ENCODE data around the gene KCNF1. TPM values are rescaled to one million over a fixed set of nuclear protein-coding genes. Genes with fewer than 3 reads are reported as not detected.

KCNF1 gene
- total RNA-seq, 8 experiments from 2014 or later = 0.15 to 3.8 (median 1.6) TPM

DNA sequence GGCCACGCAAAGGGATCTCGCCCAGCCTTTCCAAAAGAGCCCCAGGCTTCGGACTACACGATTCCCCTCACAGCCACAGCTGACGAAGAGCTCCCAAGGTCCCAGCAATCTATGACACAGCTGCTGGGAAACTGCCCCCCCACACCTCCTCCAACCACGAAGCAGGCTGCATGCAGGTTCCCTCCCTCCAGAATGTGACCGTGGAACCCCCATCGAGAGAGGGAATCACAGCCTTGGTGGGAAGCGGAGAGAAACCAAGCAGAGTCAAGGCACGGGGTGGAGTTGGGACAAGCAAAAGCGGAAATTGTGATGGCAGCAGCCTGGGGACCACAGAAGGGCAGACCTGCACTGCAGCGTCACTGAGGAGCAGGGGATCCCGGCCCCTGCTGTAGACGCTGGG, 50.3 kb downstream of the KCNF1 start:
- H3K4me3 ChIP-seq = no peak overlapping the region
- whole genome bisulfite sequencing, 10 experiments = 80 to 100% (median 82%) methylated on average over 1 to 4 of the region's 14 CpGs; no CpG with 5 or more reads in 7 of the 10 experiments
- H3K4me1 ChIP-seq (replicated peaks in 1 of 2) = no peaks in the 10 kb centered on the region
- in situ Hi-C loops (cut with MboI; ENCODE audit: low pct_unique_long_range_greater_than_20kb in 2 of 9, low sequenced_read_pairs in 9 of 9, unreplicated experiment in 9 of 9) = no loop called here
- ATAC-seq (replicated peaks in 6 of 8) = no peak
- no peak overlapping the region for H3K27ac ChIP-seq

DNA sequence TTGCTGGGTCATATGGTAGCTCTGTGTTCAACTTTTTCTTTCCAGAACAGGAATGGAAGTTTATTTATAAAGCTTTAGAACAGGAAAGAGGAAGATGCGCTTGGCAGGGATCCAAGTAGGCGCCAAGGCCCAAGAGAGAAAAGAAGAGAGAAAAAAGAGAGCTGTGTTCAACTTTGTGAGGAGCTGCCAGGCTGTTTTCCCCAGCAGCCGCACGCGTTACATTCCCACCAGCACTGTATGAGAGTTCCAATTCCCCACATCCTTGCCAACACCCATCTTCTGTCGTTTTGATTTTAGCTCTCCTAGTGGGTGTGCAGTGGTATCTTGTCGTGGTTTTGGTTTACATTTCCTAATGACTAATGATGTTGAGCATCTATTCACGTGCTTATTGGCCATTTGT, 51.4 kb downstream of the KCNF1 start:
- peak in 3 of 8 experiments; percentile 23 to 66 (median 39) for ATAC-seq (replicated peaks in 6 of 8)
- Histone ChIP-seq H3K4me3 (no peak overlapping the region), H3K27ac (no peak overlapping the region), H3K4me1 (replicated peaks in 1 of 2) (no peaks in the 10 kb centered on the region)
- 0 to 100% (median 83%) methylated on average over 1 to 7 of the region's 8 CpGs; no CpG with 5 or more reads in 1 of the 10 experiments for WGBS, 10 experiments
- in situ Hi-C loops (cut with MboI; ENCODE audit: low pct_unique_long_range_greater_than_20kb in 2 of 9, low sequenced_read_pairs in 9 of 9, unreplicated experiment in 9 of 9) = no loop called here

Other genes starting within 250 kb of the KCNF1 start
- 10 to 100 TPM; 11.5 to 35.7 (median 22.7) TPM for gene NOL10, start 222.0 kb upstream of the KCNF1 start, total RNA-seq
- gene ATP6V1C2, start 190.3 kb upstream of the KCNF1 start, total RNA-seq = 1 to 10 TPM in 4 of 8 experiments, under 1 TPM in 4; 0.41 to 1.5 (median 1.0) TPM
- gene PDIA6, start 99.1 kb upstream of the KCNF1 start, total RNA-seq = 100 to 1,000 TPM; 114 to 290 (median 147) TPM
- 10 to 100 TPM in 1 of 8 experiments, 1 to 10 TPM in 7; 1.2 to 12.3 (median 3.0) TPM for gene SLC66A3, start 243.5 kb downstream of the KCNF1 start, total RNA-seq

All from motor neuron (in vitro differentiated cells).